Measurements from ENCODE around the gene SIN3B.

GRCh38 chr19:16886305-16886880 lies 57.2 kb downstream of the SIN3B start:
- TF ChIP-seq EZH2 (IDR thresholded peaks at IDR 0.05; ENCODE audit: borderline replicate concordance, low read length) (no peak), CTCF (conservative IDR thresholded peaks at IDR 0.05 in 1 of 2, IDR thresholded peaks at IDR 0.05 in 1 of 2; ENCODE audit: extremely low read depth in 1 of 2, insufficient read depth in 1 of 2, low read depth in 1 of 2, low read length in 2 of 2) (no peak)
